T-helper 17 cell (primary cell): ENCODE data around the gene CRACR2B. TPM values are rescaled to one million over a fixed set of nuclear protein-coding genes. Genes with fewer than 3 reads are reported as not detected.

ENCODE experiments used
- ATAC-seq: fragments of 150-1000 bp; cut with Tn5 transposase; 2 replicates; pipeline ENCODE4 v1.10.0; 2021; ENCODE audit warnings: mild to moderate bottlenecking, moderate library complexity
- DNase-seq, 3 donors: peaks; one replicate each; pipeline versions ENCODE4 v3.0.0 to v3.0.0-alpha.2; 2020 to 2021
- H3K9me3 ChIP-seq: one replicate; pipeline ENCODE4 v1.7.0; 2013; ENCODE audit warnings: low read length, mild to moderate bottlenecking; ENCODE audit not compliant: control insufficient read depth, poor library complexity, severe bottlenecking
- H3K27ac Mint-ChIP-seq: one replicate; pipeline ENCODE4 v1.8.0; 2022; ENCODE audit warnings: mild to moderate bottlenecking, moderate library complexity, mixed read lengths
- H3K27me3 Mint-ChIP-seq: one replicate; pipeline ENCODE4 v1.8.0; 2022; ENCODE audit warnings: mixed read lengths
- H3K36me3 Mint-ChIP-seq: one replicate; pipeline ENCODE4 v1.8.0; 2022; ENCODE audit warnings: low read depth, mixed read lengths
- H3K4me1 Mint-ChIP-seq: one replicate; pipeline ENCODE4 v1.8.0; 2022; ENCODE audit warnings: mild to moderate bottlenecking, mixed read lengths
- H3K4me3 Mint-ChIP-seq: one replicate; pipeline ENCODE4 v1.8.0; 2022; ENCODE audit warnings: mild to moderate bottlenecking, moderate library complexity, mixed read lengths
- total RNA-seq, 4 donors: library from RNA in 2 of 4; stranded (reverse) in 2 of 4; gene quantifications; one replicate each; pipeline ENCODE4 v1.2.3 and lab custom pipeline; 2022 to 2026

CRACR2B gene
- total RNA-seq = 1 to 10 TPM in 1 of 2 donors, under 1 TPM in 1; 0.47 to 1.0 TPM
- 0 to 0.68 reads per million in 2 donors for total RNA-seq (lab: John Stamatoyannopoulos, UW)

DNA sequence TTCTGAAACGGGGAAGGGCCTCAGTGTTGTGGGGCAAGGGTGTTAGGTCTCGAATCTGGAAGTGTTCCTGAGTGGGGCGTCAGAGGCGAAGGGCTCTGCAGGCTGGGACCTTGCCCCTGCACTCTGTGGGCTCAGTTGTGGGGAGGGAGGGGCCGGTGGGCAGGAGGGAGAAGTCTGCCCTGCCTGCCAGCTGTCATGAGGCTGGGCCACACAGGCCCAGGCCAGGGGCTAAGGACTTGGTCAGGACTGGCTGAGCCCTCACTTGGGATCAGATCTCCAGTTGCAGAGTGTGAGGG, at the start of gene CRACR2B:
Gene CRACR2B (plus strand): TSS at position 23 of the 296 bp plus-strand sequence. CDS start 689 bp downstream, outside the sequence.
- Mint-ChIP-seq H3K27me3 (peaks cover 28% of the 10 kb centered on the region), H3K27ac (no peak within 1 kb of the TSS), H3K36me3 (peaks cover 2% of the 10 kb centered on the region), H3K4me3 (peak within 1 kb of the TSS; percentile 83), H3K4me1 (peaks cover 18% of the 10 kb centered on the region)
- ATAC-seq = no peak
- DNase-seq = no peak
- H3K9me3 ChIP-seq = no peaks in the 10 kb centered on the region

DNA sequence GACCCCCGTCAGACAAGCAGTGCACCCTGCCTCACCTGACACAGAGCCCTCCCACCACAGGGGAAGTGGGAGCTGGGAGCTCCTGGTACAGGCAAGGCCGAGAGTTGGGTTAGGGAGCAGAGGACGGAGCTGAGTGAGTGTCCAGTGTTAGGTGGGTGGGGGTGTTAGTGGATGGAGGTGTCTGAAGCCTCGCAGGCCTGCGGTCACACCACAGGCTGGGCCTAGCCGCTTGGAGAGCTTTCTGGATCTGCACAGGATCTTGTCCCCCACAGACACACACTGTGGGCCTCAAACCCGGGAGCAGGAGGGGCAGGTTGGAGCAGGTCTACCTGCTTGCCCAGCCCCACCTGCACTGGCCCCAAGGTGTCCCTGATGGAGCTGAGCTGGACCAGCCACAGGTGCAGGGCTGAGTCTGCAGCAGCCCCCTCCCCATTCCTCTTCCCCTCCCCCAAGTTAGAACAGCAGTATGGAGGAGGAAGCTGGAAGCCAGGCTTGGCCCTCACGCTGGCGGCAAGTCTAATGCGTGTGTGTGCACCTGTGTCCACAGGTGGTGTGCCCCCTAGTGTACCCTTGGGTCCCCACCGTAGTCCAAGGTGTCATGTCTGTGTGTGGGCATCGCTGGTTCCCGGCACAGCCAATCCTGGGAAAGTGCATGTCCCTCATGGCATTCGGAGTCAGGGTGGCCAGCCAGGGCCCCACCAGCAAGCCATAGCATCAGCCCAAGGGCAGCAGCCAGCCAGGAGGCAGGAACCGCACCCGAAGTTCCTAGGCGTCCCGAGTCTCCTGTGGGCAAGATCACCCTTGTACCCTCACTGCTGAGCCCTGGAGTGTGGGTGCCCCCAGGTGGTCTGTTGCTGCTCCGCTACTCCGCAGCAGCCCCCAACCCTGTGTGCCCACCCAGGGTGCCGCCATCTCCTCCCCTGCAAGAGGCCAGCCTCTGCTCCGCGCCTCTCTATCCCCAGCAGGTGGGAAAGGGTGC, 48.5 kb upstream of the CRACR2B start:
- no peak for ATAC-seq
- DNase-seq = peak in 1 of 3 donors; percentile 8
- H3K36me3 Mint-ChIP-seq = no peaks in the 10 kb centered on the region
- H3K27ac Mint-ChIP-seq = no peak overlapping the region
- no peaks in the 10 kb centered on the region for H3K27me3 Mint-ChIP-seq
- H3K4me1 Mint-ChIP-seq = peaks cover 7% of the 10 kb centered on the region
- no peaks in the 10 kb centered on the region for H3K9me3 ChIP-seq
- peak overlapping the region; percentile 53 for H3K4me3 Mint-ChIP-seq

- no peak overlapping the region for H3K27ac Mint-ChIP-seq
- no peak for ATAC-seq
- no peaks in the 10 kb centered on the region for H3K27me3 Mint-ChIP-seq
- no peak for DNase-seq
- H3K9me3 ChIP-seq = no peaks in the 10 kb centered on the region
- no peaks in the 10 kb centered on the region for H3K36me3 Mint-ChIP-seq
- peak overlapping the region; percentile 53 for H3K4me3 Mint-ChIP-seq
- H3K4me1 Mint-ChIP-seq = peaks cover 6% of the 10 kb centered on the region
Measured at GRCh38 chr11:779955-780532, 47.7 kb upstream of the CRACR2B start.

GRCh38 chr11:782264-783174, 45.2 kb upstream of the CRACR2B start:
- H3K4me1 Mint-ChIP-seq = peaks cover 4% of the 10 kb centered on the region
- ATAC-seq = no peak
- no peaks in the 10 kb centered on the region for H3K9me3 ChIP-seq
- H3K36me3 Mint-ChIP-seq = no peaks in the 10 kb centered on the region
- no peak overlapping the region for H3K4me3 Mint-ChIP-seq
- no peak for DNase-seq
- no peak overlapping the region for H3K27ac Mint-ChIP-seq
- no peaks in the 10 kb centered on the region for H3K27me3 Mint-ChIP-seq

DNA sequence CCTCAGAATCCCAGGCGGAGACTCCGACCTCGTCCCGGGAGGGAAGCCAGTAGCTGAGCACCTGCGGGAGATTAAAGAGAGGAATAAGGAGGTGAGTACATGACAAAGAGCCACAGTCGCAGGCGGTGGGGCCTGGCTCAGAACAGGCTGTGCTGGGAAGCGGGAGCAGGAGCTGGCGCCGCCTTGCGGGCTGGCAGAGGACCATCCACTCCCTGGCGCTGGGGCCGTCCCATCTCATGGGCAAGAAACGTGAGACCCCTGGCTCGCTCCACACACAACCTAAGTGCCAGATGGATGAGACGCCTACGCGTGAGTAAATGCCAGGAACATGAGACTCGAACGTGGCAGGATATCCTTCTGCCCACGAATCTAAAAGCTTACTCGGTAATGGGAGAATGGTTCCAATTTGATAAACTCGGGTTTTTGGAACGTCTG, 44.1 kb upstream of the CRACR2B start:
- ATAC-seq (peak; percentile 71), DNase-seq (no peak)
- H3K27ac Mint-ChIP-seq = peak overlapping the region; percentile 56
- H3K4me1 Mint-ChIP-seq = peaks cover 4% of the 10 kb centered on the region
- H3K36me3 Mint-ChIP-seq = no peaks in the 10 kb centered on the region
- H3K27me3 Mint-ChIP-seq = no peaks in the 10 kb centered on the region
- no peak overlapping the region for H3K4me3 Mint-ChIP-seq
- no peaks in the 10 kb centered on the region for H3K9me3 ChIP-seq

- ATAC-seq (no peak), DNase-seq (no peak)
- Mint-ChIP-seq H3K27me3 (no peaks in the 10 kb centered on the region), H3K36me3 (no peaks in the 10 kb centered on the region), H3K4me3 (no peak overlapping the region), H3K27ac (no peak overlapping the region), H3K4me1 (peaks cover 4% of the 10 kb centered on the region)
- no peaks in the 10 kb centered on the region for H3K9me3 ChIP-seq
Measured at GRCh38 chr11:786235-787083, 41.3 kb upstream of the CRACR2B start.

- Mint-ChIP-seq H3K36me3 (no peaks in the 10 kb centered on the region), H3K4me1 (peaks cover 4% of the 10 kb centered on the region), H3K27me3 (no peaks in the 10 kb centered on the region), H3K27ac (no peak overlapping the region), H3K4me3 (no peak overlapping the region)
- ATAC-seq (no peak), DNase-seq (no peak)
- no peaks in the 10 kb centered on the region for H3K9me3 ChIP-seq
Measured at GRCh38 chr11:787084-787675, 40.5 kb upstream of the CRACR2B start.

DNA sequence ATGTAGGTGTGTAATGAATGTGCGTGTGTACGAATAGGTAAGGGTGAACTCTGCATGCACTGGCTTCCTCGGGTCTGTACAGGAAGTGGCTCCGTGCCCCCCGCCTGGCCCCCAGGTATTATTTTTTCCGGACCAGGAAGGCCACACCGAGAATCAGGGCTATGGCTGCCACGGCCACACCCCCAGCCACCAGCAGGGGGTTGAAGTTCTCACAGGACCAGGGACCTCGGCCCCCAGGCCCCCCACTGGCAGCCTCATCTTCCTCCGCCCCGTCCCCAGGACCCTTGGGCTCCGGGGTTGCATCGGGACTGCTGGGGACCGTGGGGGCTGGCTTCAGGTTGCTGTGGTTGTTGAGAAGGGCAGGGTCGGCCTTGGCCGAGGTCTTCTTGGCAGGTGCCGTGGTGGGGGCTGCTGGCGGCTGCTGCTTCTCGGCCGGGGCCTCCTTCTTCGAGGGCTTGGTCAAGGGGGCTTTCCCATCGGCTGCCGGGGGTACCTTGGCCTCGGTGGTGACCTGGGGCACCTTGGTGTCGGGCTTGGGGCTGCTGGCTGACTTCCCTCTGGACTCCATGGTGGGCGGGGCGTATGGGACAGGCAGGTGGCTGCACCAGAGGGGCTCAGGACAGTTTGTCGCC, 39.6 kb upstream of the CRACR2B start:
- H3K27ac Mint-ChIP-seq = no peak overlapping the region
- ATAC-seq = no peak

GRCh38 chr11:788953-789940, 38.5 kb upstream of the CRACR2B start:
- Mint-ChIP-seq H3K27ac (no peak overlapping the region), H3K36me3 (no peaks in the 10 kb centered on the region), H3K4me3 (peak overlapping the region; percentile 52), H3K4me1 (peaks cover 4% of the 10 kb centered on the region), H3K27me3 (no peaks in the 10 kb centered on the region)
- ATAC-seq (no peak), DNase-seq (no peak)
- H3K9me3 ChIP-seq = no peaks in the 10 kb centered on the region

More for the DNA sequence above, 39.6 kb upstream of the CRACR2B start:
- no peak overlapping the region for H3K4me3 Mint-ChIP-seq
- H3K27me3 Mint-ChIP-seq = no peaks in the 10 kb centered on the region
- no peaks in the 10 kb centered on the region for H3K36me3 Mint-ChIP-seq
- peaks cover 4% of the 10 kb centered on the region for H3K4me1 Mint-ChIP-seq
- H3K9me3 ChIP-seq = no peaks in the 10 kb centered on the region
- DNase-seq = no peak

GRCh38 chr11:789943-790342, 37.8 kb upstream of the CRACR2B start, which contains the start of gene CEND1:
Gene CEND1 (minus strand): TSS chr11:790090. CDS start chr11:788576, 1,514 bp downstream.
- Mint-ChIP-seq H3K4me1 (peaks cover 4% of the 10 kb centered on the region), H3K4me3 (peak within 1 kb of the TSS; percentile 52), H3K27ac (no peak within 1 kb of the TSS), H3K27me3 (no peaks in the 10 kb centered on the region), H3K36me3 (no peaks in the 10 kb centered on the region)
- H3K9me3 ChIP-seq = no peaks in the 10 kb centered on the region
- ATAC-seq = peak; percentile 76
- peak in 2 of 3 donors; percentile 35 for DNase-seq
